GM18858 (cell line): ENCODE data around the gene ZFAND3.

Experiments
- ATAC-seq: cut with Tn5 transposase; IDR thresholded peaks from one replicate; pipeline ENCODE4 v1.9.1; 2021; ENCODE audit not compliant: unreplicated experiment

ZFAND3 gene

DNA sequence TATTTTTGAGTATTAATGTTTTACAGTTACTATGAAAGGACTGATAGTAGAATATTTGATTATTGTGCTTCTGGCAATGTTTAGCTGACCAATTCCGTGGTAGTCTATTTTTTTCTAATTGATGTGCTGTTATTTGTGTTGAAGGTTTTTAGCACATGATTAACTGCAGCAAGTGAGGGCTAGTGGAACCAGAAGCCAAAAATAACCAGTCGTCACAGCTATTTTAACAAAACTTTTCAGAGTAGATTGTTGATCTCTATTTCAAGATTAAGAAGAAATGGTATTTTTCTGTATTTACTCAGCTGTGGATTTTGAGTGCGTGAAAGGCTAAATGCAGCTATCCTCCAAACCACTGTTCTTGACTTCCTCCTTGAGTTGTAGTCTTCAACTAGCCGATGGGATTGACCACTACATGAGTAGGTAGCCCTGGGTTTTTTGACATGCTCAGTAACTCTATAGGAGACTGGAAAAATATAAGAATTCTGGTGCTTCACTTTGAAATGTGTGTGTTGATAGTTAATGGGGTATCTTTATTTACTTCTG, 258.0 kb downstream of the ZFAND3 start:
- no peak for ATAC-seq

DNA sequence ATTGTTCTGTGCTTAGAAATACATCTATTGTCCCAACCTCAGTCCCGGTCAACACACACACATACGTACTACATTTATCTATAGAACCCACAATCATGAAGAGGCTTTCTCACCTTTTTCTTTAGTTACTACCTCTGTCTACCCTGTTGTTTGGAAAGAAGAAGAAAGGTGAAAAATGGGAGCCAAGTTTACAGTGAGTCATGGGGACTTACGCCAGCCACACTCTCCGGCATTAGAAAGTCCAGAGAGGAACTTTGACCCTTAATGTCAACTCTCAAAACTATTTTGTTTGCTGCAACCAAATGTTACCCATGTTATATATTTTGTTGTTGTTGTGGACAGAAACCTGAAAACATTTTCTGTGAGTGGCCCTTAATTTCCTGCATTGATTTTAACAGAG, 259.1 kb downstream of the ZFAND3 start:
- ATAC-seq = no peak

DNA sequence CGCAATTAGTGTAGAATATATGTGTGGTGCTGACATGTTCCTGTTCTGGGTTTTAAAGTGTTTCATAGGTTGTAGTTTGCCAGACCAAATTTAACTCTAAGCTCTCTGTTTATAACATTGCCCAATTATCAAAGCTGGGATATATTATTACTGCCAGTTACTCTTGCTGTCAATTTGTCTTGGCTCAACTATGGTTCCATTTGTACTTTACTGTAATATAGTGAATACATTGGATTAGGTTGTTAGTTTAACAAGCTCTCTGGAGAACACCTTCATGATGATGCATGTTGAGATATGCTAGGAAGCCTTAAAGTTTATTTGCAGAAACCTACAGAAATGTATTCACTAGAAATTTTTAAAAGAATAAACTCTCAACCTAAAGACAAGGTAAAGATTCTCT, 259.6 kb downstream of the ZFAND3 start:
- ATAC-seq = no peak

DNA sequence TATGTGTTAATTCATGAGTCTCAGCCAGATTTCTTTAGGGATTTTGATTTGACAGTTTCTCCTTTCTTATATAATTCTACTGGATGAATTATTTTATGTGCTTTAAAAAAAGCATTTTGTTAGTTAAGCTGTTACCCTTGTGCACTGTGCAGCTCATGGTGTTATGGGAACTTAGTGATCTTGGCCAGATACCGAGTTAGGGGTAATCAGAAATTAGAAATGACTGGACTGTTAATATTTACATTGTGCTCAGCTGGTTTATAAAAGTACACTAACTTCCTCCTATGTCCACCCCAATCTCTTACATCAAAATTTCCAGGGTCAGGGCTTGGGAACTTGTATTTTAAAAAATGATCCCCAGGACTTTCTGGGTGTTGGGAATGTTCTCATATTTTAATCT, 260.0 kb downstream of the ZFAND3 start:
- ATAC-seq = no peak

DNA sequence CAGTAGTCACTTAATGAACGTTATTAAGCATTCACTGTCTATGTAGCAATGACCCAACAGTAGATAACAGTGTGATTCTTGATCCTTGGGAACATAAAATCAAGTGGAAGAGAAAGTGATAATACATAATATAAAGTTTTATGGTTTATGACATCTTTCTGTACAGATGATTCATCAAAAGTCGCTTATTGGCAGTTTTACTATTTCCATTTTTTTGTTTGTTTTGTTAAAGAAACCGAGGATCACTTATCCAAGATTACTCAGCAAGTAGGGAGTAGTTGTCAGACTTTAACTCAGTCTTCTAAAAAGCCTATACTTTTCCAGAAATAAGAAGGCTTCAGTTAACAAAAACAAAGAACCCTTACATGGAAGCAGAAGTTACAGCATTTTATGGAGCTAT, 260.8 kb downstream of the ZFAND3 start:
- no peak for ATAC-seq

DNA sequence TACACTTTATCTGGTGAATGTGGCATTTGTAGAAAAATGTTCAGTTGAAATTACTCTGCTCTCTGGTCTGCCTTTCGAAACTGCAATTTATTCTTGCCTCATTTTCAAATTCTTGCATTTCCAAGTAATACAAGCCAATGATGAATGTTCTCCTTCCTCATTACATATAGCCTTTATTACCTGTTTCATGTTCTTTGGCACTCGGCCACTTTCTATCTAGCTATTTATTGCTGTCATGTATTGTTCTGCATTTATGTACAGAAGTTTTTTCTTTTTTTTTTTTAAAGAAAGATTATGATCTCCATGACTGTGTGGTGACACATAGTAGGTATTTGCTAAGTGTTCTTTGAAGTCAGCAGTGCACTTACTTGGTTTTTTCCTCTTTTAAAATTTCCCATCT, 261.4 kb downstream of the ZFAND3 start:
- ATAC-seq = no peak

DNA sequence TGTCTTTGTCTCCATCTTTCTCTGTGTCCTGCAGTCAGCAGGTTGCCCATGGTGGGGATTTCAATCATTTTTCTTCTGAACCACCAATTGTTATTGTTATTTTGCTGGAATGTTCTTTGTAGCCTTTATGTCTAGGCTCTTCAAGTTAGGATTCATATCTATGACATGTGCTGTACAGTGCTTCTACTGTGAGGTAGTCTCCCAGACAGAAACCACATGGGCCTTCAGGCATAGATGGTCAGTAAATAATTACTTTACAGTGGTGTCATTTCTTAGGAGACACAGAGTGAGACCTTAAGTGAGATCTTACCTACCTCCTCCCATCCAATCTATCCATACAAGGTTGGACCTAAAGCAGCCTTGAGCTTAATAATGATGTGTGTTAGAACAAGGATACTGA, 265.5 kb downstream of the ZFAND3 start:
- ATAC-seq = no peak

DNA sequence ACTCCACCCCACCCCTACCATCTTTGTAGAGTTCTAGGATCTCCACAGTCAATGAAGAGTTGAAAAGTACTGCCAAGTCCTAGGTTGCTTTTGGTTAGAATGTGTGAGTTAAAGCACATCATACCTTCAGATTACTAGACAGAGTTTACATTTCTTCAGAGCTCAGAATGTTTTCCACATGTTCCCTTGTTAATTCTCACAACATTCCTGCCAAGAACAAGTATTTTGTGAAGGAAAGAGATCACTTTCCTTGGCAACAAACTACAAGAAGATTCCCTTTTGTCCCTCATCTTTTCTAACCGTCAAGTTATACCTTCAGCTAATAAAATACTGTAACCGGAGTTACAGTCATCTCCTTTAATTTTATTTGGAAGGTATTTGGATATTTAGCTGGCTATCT, 266.8 kb downstream of the ZFAND3 start:
- no peak for ATAC-seq

DNA sequence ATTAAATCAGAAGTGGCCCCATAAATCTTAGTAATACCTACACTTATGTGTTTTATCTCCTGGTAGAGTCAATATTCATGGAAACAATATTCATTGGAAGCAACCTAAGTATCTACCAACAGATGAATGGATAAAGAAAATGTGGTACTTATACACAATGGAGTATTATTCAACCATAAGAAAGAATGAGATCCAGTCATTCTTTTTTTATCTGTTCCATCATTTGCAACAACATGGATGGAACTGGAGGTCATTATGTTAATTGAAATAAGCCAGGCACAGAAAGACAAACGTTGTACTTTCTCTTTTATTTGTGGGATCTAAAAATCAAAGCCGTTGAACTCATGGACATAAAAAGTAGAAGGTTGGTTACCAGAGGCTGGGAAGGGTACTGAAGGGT, 268.5 kb downstream of the ZFAND3 start:
- ATAC-seq = no peak

DNA sequence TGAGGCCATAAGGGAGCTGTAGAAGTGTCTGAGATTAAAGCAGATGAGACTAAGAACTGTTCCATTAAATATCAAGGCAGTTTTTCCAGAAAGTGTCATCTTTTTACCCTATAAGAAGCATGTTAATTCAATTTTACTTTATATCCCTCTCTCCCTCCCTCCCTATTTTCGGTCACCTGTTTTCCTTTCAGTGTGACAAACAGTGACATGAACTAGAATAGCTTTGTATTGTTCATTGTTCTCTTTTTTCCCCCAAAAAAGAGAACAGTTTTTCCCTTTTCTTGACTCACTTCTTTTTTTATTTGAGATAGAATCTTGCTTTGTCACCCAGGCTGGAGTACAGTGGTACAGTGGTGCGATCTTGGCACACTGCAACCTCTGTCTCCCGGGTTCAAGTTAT, 269.3 kb downstream of the ZFAND3 start:
- ATAC-seq = no peak

DNA sequence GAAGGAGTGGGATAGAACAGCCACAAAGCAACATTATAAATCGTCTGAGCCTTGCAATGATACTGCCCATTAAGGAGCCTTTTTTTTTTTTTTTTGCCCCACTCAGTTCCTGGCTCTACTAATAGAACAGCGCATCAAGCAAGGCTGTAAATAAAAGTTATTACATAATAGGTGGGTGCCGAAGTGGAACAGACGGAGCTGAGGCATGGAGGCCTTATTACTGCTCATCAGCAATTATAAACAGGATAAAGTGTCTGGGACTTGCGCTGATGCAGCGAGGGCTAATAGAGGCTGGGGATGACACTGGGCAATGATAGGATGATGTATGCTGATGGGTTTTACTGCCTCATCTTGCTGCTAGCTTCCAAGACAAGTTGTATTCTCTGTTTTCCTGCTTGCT, 272.1 kb downstream of the ZFAND3 start:
- no peak for ATAC-seq

DNA sequence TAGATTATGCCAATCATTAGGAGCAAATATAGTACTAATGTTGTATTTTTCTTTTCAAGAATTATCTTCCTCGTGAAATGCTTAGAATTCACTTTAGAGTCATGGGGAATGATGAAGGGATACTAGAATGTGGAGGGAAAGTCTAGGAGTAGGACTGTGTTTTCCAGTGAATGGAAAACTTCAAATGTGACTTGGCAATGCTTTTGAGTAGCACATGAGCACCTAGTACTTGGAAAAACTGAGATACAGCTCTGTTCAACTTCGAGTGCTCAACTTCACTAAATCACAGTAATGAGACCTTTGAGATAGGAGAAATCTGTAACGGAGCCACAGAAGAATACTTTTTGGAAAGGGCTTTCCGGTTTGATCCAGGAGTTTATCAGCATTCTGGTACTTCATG, 272.9 kb downstream of the ZFAND3 start:
- ATAC-seq = no peak

DNA sequence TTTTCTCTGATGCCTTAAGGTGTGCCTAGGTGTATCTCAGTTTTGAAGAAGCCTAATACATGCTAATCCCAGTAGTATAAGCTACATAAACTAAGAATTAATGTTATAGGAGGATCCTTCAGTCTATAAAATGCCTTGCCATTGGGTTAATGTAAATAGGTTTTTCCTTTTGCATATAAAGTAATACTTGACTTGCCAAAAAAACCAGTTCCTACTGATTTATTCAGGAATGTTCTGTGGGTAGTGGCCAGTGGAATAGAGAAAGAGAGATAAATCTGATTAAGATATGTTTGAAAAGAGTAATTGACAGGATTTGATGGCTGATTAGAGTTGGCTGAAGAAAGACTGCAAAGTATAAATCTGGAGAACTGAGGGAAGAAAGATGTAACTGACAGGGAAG, 273.4 kb downstream of the ZFAND3 start:
- ATAC-seq = no peak

DNA sequence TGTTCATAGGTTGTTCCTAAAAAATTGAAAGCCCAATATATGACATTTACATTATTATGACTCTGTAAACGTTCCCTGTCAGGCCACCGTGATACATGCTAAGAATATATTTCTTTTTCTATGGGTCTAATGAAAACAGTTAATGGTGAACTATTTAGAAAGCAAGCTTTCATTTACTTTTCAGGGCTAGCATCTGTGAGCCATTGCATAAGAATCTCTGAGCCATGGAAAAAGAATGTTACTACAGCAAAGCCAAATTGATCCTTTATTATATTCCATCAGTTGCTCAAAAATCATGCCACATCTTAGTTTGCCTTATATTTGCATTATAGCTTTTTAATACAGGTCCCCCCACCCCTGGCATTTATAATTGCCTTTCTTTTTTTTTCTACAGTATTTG, 275.5 kb downstream of the ZFAND3 start:
- ATAC-seq = no peak

DNA sequence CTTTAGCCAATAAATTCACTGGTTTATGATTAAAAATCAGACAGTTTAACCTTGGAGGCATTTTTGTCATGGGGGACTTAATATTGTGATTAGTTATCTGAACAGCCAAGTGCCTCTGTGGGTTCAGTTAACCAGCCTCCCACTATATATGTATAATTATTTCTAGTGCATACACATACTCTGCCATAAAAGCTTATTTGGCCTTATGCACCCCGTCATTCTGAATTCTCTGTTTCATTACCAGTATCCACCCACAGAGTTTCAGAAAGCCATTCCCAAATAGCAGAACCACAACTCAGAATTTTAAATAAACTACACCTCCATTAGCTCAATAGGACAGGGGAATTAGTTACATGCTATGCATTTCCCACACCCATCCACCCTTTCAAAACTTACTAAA, 279.7 kb downstream of the ZFAND3 start:
- ATAC-seq = no peak

DNA sequence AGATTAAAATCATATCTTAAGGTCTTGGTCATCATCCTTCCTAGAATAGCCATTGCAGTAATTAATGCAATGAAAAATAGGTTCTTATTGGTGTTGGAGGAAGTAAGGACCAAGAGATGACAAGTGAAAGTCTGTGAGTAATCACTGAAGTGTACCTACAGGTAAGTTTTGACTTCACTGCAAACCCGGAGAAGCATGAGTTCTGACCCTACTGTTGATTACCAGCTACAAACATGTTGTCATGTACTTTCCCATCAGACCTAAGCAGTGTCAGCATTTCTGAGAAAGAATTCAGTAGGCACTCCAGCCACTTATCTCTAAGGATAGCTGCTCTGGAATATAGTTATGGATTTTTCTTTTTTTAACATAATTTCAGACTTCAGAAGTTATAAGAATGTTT, 280.9 kb downstream of the ZFAND3 start:
- no peak for ATAC-seq

DNA sequence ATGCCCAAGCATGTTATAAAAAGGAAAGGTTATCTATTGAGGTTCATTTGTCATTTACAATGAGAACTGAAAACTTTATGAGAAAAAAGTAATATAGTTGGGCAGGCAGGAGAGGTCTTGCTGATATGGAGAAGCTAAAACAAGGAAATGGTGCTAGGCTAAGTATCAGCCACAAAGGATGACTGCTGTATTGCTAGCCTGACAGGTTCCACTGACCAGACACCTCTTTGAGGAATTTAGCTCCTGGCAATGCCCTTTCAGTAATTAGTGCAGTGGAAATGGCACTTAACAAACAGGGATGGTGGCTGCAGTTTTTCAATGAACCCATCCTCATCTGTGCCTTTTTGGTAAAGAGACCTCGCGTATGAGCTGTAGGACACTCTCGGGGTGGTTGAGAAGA, 284.4 kb downstream of the ZFAND3 start:
- ATAC-seq = no peak

DNA sequence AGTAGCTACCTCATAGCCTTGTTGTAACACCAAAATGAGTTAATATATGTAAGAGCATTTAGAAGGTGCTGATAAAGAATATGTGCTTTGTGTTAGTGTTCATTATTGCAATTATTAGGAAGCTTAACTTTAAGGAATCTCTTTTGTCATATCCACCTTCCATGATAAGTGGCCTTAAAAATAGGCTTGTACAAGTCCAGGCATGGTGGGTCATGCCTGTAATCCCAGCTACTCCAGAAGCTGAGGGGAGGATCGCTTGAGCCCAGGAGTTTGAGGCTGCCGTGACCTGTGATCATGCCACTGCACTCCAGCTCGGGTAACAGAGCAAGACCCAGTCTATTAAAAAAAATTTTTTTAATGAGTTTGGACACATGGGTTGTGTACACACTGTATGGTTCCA, 285.5 kb downstream of the ZFAND3 start:
- no peak for ATAC-seq

DNA sequence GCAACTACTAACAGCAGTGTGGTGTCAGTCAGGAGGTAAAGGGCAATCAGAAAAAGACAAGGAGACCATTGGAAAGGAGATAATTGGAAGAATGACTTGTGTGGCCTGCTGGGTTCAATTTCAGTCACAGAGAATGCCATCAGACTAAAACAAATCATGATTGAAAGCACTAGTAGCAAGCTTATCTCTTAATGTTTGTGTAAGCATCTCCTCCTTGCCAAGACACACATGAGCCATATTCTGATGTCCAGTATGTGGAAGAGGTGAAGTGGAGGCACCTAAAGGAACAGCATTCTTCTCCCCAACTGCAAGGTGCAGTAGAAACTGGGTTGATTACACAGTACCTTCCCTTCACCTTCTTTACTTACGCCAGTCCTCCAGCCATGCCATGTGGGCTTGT, 287.5 kb downstream of the ZFAND3 start:
- no peak for ATAC-seq

DNA sequence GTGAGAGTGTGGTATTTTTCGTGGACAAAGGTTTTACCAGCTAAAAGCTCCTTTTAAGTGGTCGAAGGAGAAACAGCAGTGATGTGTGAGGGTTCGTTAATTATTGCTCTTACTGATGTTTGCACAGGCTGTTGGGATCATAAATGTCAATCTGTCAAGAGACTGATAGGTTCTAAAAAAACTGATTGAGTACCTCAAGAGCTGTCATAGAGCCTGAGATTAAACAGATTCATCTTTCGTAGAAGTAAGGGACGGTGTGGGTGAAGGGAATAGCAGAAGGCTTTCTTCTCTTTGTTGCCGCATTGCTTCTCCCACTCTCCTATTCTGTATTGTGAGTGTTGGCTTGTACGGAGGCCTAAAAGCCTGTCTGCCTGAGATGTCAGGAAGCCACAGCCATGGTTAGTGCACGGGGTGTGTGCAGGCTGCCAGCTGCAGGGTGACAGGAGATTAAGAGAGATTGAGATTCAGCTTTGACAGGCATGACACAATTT, 291.0 kb downstream of the ZFAND3 start:
- no peak for ATAC-seq

DNA sequence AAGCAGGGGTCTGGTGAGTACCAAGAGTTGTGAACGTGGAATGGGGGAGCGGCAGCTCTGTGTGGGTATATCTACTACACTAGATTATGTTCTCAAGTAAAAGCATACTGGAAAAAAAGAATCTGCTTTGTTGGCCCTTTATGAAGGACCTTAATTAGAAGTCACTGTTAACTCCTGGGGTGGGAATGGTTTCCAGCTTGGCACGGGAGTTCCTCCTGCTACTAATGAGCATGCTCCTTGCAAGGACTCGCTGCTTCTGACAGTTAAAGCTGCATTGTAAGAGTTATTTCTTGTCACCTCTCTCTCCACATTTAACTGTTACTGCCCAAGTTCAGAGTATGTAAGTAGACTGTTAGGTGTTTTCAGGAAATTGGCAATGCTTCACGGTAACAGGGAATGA, 292.7 kb downstream of the ZFAND3 start:
- no peak for ATAC-seq

DNA sequence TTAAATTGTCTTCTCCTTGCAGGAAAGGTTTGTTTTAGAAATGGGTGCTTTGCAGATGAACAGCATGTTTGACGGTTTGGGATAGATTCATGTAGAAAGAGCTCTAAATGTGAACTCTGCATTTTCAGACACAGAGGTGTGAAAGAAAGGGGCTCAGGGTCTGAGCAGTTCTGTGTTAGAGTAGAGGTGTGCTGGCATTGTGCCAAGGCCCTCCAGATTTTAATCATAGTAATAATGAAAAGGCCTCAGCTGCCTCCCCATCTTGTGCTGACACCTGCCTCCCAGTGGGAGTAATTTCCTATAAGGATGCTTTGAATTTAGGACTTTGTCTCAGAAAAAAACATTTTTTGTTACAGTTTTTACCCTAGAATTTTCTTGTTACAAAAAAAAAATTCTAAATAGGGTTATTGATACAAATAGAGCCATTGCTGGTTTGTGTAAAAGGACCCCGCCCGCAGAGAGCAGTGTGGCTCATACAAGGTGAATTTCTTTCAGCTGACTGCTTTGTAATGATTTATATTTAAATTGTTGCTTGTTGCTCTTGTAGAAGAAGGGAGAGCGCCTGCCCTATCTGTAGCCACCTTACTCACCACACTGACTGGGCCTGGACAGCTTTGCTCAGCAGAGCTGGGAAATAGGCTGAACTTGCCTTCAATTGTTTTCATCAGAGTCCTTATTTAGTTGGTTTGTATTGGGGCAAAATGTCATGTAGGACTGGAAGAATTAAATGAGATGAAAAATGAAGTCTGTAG, 294.5 kb downstream of the ZFAND3 start:
- ATAC-seq = no peak
